H9 (cell line): ENCODE results near the gene MARS1. TPM values are rescaled to one million over a fixed set of nuclear protein-coding genes. Genes with fewer than 3 reads are reported as not detected.
"Not testable (repeated sequence)": the region's sequence is repeated elsewhere in the genome, so short reads cannot be mapped to it uniquely, and the experiment has no call there.

Experiments used
- DNase-seq: peaks from one replicate; pipeline ENCODE4 v3.0.0-alpha.2; 2017
- H2AFZ ChIP-seq: one replicate; pipeline ENCODE4 v1.6.1; 2013; ENCODE audit warnings: mild to moderate bottlenecking, low read length, control low read depth, moderate library complexity
- H2AK5ac ChIP-seq: 2 replicates; pipeline ENCODE4 v1.6.1; 2013; ENCODE audit warnings: low read length, control low read depth, mixed read lengths; ENCODE audit not compliant: insufficient read length
- H2BK120ac ChIP-seq: one replicate; pipeline ENCODE4 v1.6.1; 2013; ENCODE audit warnings: low read depth, mild to moderate bottlenecking, low read length, control low read depth, inconsistent platforms; ENCODE audit not compliant: poor library complexity, severe bottlenecking
- H2BK12ac ChIP-seq: 2 replicates; pipeline ENCODE4 v1.6.1; 2013; ENCODE audit warnings: low read length, control low read depth, mixed read lengths, low read depth; ENCODE audit not compliant: insufficient read length
- H2BK15ac ChIP-seq: 2 replicates; pipeline ENCODE4 v1.6.1; 2013; ENCODE audit warnings: low read depth, low read length, control low read depth
- H2BK20ac ChIP-seq: one replicate; pipeline ENCODE4 v1.6.1; 2013; ENCODE audit warnings: low read depth, mild to moderate bottlenecking, low read length, control low read depth, inconsistent platforms; ENCODE audit not compliant: poor library complexity, severe bottlenecking
- H2BK5ac ChIP-seq: 2 replicates; pipeline ENCODE4 v1.6.1; 2013; ENCODE audit warnings: low read length, control low read depth, mixed read lengths; ENCODE audit not compliant: insufficient read length
- H3K14ac ChIP-seq: 2 replicates; pipeline ENCODE4 v1.6.1; 2013; ENCODE audit warnings: low read length, control low read depth; ENCODE audit not compliant: insufficient read depth
- H3K18ac ChIP-seq: 2 replicates; pipeline ENCODE4 v1.6.1; 2013; ENCODE audit warnings: low read depth, mild to moderate bottlenecking, mixed read lengths, low read length, control low read depth; ENCODE audit not compliant: insufficient read length
- H3K23ac ChIP-seq: 2 replicates; pipeline ENCODE4 v1.6.1; 2013; ENCODE audit warnings: low read length, control low read depth, mixed read lengths, low read depth; ENCODE audit not compliant: insufficient read length
- H3K23me2 ChIP-seq: 2 replicates; pipeline ENCODE4 v1.6.1; 2013; ENCODE audit warnings: low read depth, mild to moderate bottlenecking, mixed read lengths, low read length, control low read depth; ENCODE audit not compliant: insufficient read length, poor library complexity, severe bottlenecking
- H3K27ac ChIP-seq: 2 replicates; pipeline ENCODE4 v1.5.1; 2013; ENCODE audit warnings: low read length, control low read depth, mixed read lengths, low read depth; ENCODE audit not compliant: insufficient read length
- H3K27me3 ChIP-seq: 2 replicates; pipeline ENCODE4 v1.6.1; 2013; ENCODE audit warnings: low read length, control low read depth, inconsistent platforms; ENCODE audit not compliant: insufficient read depth
- H3K4ac ChIP-seq: 2 replicates; pipeline ENCODE4 v1.6.1; 2013; ENCODE audit warnings: low read depth, mild to moderate bottlenecking, control low read depth, inconsistent platforms, low read length, moderate library complexity
- H3K4me1 ChIP-seq: 2 replicates; pipeline ENCODE4 v1.6.1; 2013; ENCODE audit warnings: low read length, control low read depth, inconsistent platforms; ENCODE audit not compliant: insufficient read depth
- H3K4me2 ChIP-seq: 2 replicates; pipeline ENCODE4 v1.6.1; 2013; ENCODE audit warnings: low read length, control low read depth, mixed read lengths; ENCODE audit not compliant: insufficient read length, insufficient read depth
- H3K56ac ChIP-seq: 2 replicates; pipeline ENCODE4 v1.6.1; 2013; ENCODE audit warnings: low read depth, mild to moderate bottlenecking, mixed read lengths, low read length, control low read depth; ENCODE audit not compliant: insufficient read length
- H3K79me1 ChIP-seq: 2 replicates; pipeline ENCODE4 v1.6.1; 2013; ENCODE audit warnings: low read depth, mild to moderate bottlenecking, moderate library complexity, low read length, control low read depth, inconsistent platforms; ENCODE audit not compliant: insufficient read depth, poor library complexity, severe bottlenecking
- H3K79me2 ChIP-seq: 2 replicates; pipeline ENCODE4 v1.6.1; 2013; ENCODE audit warnings: low read length, control low read depth, inconsistent platforms; ENCODE audit not compliant: insufficient read depth
- H3K9ac ChIP-seq: 2 replicates; pipeline ENCODE4 v1.6.1; 2013; ENCODE audit warnings: low read length, control low read depth, mixed read lengths; ENCODE audit not compliant: insufficient read length; ENCODE audit errors: extremely low read depth
- H3K9me3 ChIP-seq: one replicate; pipeline ENCODE4 v1.6.1; 2013; ENCODE audit warnings: low read depth, low read length, inconsistent platforms; ENCODE audit not compliant: control insufficient read depth
- H3T11ph ChIP-seq: one replicate; pipeline ENCODE4 v1.6.1; 2013; ENCODE audit warnings: mild to moderate bottlenecking, low read length, control low read depth, inconsistent platforms
- H4K20me1 ChIP-seq: one replicate; pipeline ENCODE4 v1.6.1; 2013; ENCODE audit not compliant: control insufficient read depth, insufficient read length, insufficient read depth
- H4K5ac ChIP-seq: 2 replicates; pipeline ENCODE4 v1.6.1; 2013; ENCODE audit warnings: low read depth, mild to moderate bottlenecking, mixed read lengths, low read length, control low read depth; ENCODE audit not compliant: insufficient read length
- H4K8ac ChIP-seq: replicated peaks from 2 replicates; pipeline ENCODE4 v1.6.1; 2013; ENCODE audit warnings: low read length, control low read depth, mixed read lengths, low read depth; ENCODE audit not compliant: insufficient read length
- H4K91ac ChIP-seq: 2 replicates; pipeline ENCODE4 v1.6.1; 2013; ENCODE audit warnings: low read depth, mild to moderate bottlenecking, moderate library complexity, mixed read lengths, low read length, control low read depth; ENCODE audit not compliant: insufficient read length
- H3K27ac Mint-ChIP-seq, 3 experiments: 2 replicates in 2 of 3; 3 replicates in 1 of 3; pipeline ENCODE4 v1.8.0; 2020 to 2021; ENCODE audit warnings: mixed read lengths in 3 of 3, mild to moderate bottlenecking in 1 of 3, moderate library complexity in 1 of 3
- H3K27me3 Mint-ChIP-seq: 2 replicates; pipeline ENCODE4 v1.8.0; 2021; ENCODE audit warnings: low read depth, mild to moderate bottlenecking, moderate library complexity, mixed read lengths
- H3K36me3 Mint-ChIP-seq, 3 experiments: 2 replicates in 2 of 3; 3 replicates in 1 of 3; pipeline ENCODE4 v1.8.0; 2020 to 2021; ENCODE audit warnings: low read depth in 3 of 3, mixed read lengths in 3 of 3; ENCODE audit not compliant: insufficient read depth in 1 of 3
- H3K4me1 Mint-ChIP-seq, 2 experiments: 2 replicates each; pipeline ENCODE4 v1.8.0; 2020; ENCODE audit warnings: mixed read lengths in 2 of 2
- H3K4me3 Mint-ChIP-seq, 2 experiments: 2 replicates in 1 of 2; 3 replicates in 1 of 2; pipeline ENCODE4 v1.8.0; 2020 to 2021; ENCODE audit warnings: mild to moderate bottlenecking in 2 of 2, mixed read lengths in 2 of 2, moderate library complexity in 1 of 2
- H3K9me3 Mint-ChIP-seq, 2 experiments: 2 replicates in 1 of 2; 3 replicates in 1 of 2; pipeline ENCODE4 v1.8.0; 2020; ENCODE audit warnings: mild to moderate bottlenecking in 2 of 2, mixed read lengths in 2 of 2, moderate library complexity in 1 of 2
- WGBS: extraction: QIAGEN DNeasy Blood & Tissue Kit; methylation state at CpG from one replicate; pipeline ENCODE4 v1.1.7; 2013; ENCODE audit warnings: missing lambda C conversion rate, low lambda C conversion rate, mixed read lengths; ENCODE audit not compliant: insufficient read length; ENCODE audit errors: extremely low coverage; 5-methylcytosine and 5-hydroxymethylcytosine counted together
- total RNA-seq: library from RNA; stranded (reverse); gene quantifications from 2 replicates; pipeline ENCODE4 v1.2.1, GENCODE V29; 2021
- TF ChIP-seq, protein P1 (sequence below): fragments of 200-600 bp; sonication (generic); conservative IDR thresholded peaks from 3 replicates; pipeline ENCODE4 v1.8.0; 2021; ENCODE audit warnings: antibody characterized with exemption, mild to moderate bottlenecking

The MARS1 gene
- total RNA-seq, 1 experiment from 2014 or later = 368 TPM

GRCh38 chr12:57439762-57440266, 48.1 kb upstream of the MARS1 start:
- TF ChIP-seq, protein P1, sequence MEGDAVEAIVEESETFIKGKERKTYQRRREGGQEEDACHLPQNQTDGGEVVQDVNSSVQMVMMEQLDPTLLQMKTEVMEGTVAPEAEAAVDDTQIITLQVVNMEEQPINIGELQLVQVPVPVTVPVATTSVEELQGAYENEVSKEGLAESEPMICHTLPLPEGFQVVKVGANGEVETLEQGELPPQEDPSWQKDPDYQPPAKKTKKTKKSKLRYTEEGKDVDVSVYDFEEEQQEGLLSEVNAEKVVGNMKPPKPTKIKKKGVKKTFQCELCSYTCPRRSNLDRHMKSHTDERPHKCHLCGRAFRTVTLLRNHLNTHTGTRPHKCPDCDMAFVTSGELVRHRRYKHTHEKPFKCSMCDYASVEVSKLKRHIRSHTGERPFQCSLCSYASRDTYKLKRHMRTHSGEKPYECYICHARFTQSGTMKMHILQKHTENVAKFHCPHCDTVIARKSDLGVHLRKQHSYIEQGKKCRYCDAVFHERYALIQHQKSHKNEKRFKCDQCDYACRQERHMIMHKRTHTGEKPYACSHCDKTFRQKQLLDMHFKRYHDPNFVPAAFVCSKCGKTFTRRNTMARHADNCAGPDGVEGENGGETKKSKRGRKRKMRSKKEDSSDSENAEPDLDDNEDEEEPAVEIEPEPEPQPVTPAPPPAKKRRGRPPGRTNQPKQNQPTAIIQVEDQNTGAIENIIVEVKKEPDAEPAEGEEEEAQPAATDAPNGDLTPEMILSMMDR = no peak
- H3K27ac Mint-ChIP-seq = no peak overlapping the region

DNA sequence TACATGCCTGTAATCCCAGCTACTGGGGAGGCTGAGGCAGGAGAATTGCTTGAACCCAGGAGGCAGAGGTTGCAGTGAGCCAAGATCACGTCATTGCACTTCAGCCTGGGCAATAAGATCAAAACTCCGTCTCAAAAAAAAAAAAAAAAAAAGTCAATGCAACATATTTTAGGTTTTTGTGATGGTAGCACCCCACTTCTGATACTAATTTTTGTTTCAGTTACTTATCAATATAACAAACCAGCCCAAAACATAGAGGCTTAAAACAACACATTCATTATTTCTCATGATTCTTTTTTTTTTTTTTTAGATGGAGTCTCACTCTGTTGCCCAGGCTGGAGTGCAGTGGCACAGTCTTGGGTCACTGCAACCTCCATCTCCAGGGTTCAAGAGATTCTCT, 46.5 kb upstream of the MARS1 start:
- H4K91ac ChIP-seq, H3K4me2 ChIP-seq, H3K56ac ChIP-seq, H2BK12ac ChIP-seq, H3K27me3 ChIP-seq, H3K9ac ChIP-seq, H3K36me3 Mint-ChIP-seq, H3K4me3 Mint-ChIP-seq, DNase-seq, H3K27ac Mint-ChIP-seq, H2BK120ac ChIP-seq, H3T11ph ChIP-seq, H3K23ac ChIP-seq, H2AK5ac ChIP-seq, H4K5ac ChIP-seq, H2BK5ac ChIP-seq, H3K23me2 ChIP-seq, H3K9me3 ChIP-seq, H2BK20ac ChIP-seq, H3K79me1 ChIP-seq, H2BK15ac ChIP-seq, H3K4me1 ChIP-seq, H4K20me1 ChIP-seq, H3K14ac ChIP-seq, H4K8ac ChIP-seq, H3K79me2 ChIP-seq, H2AFZ ChIP-seq, H3K4ac ChIP-seq, H3K27ac ChIP-seq, H3K18ac ChIP-seq, H3K27me3 Mint-ChIP-seq, H3K4me1 Mint-ChIP-seq: not testable (repeated sequence)
- WGBS = no CpG with 5 or more reads among the region's 2 CpGs
- H3K9me3 Mint-ChIP-seq = peaks cover 9 to 13% of the 10 kb centered on the region in 2 experiments

More at GRCh38 chr12:57439762-57440266, 48.1 kb upstream of the MARS1 start:
- Histone ChIP-seq H2BK20ac (no peak overlapping the region), H4K5ac (no peak overlapping the region), H4K91ac (no peak overlapping the region), H2BK15ac (no peak overlapping the region), H3K4me1 (no peaks in the 10 kb centered on the region), H3T11ph (no peak overlapping the region), H2AFZ (no peak overlapping the region), H3K18ac (no peak overlapping the region), H3K9me3 (no peaks in the 10 kb centered on the region), H4K20me1 (no peaks in the 10 kb centered on the region), H3K79me1 (no peaks in the 10 kb centered on the region), H2AK5ac (no peak overlapping the region), H4K8ac (no peak overlapping the region), H3K56ac (no peak overlapping the region), H3K27me3 (no peaks in the 10 kb centered on the region), H3K23ac (no peak overlapping the region), H3K79me2 (no peaks in the 10 kb centered on the region), H3K27ac (no peak overlapping the region), H3K14ac (no peak overlapping the region), H3K4me2 (no peak overlapping the region), H2BK5ac (no peak overlapping the region), H3K23me2 (no peaks in the 10 kb centered on the region), H3K9ac (no peak overlapping the region), H2BK12ac (no peak overlapping the region), H2BK120ac (no peak overlapping the region), H3K4ac (no peak overlapping the region)
- H3K4me1 Mint-ChIP-seq = peaks cover 0 to 5% of the 10 kb centered on the region in 2 experiments; a peak in 2 of 4 replicates
- peaks cover 9 to 13% of the 10 kb centered on the region in 2 experiments for H3K9me3 Mint-ChIP-seq
- no peak for DNase-seq
- peaks cover 2 to 8% (median 4%) of the 10 kb centered on the region in 3 experiments; a peak in 4 of 7 replicates for H3K36me3 Mint-ChIP-seq
- peaks cover 4% of the 10 kb centered on the region; the same call in 1 of the 2 replicates for H3K27me3 Mint-ChIP-seq
- H3K4me3 Mint-ChIP-seq = no peak overlapping the region
- WGBS = no CpG with 5 or more reads among the region's 4 CpGs
